ENCODE data around the gene STAT3.
"Not testable (repeated sequence)": the region's sequence is repeated elsewhere in the genome, so short reads cannot be mapped to it uniquely, and the experiment has no call there.

The STAT3 gene

GRCh38 chr17:42409523-42410318, 21.5 kb upstream of the STAT3 start:
- no peak for DNase-seq (ENCODE audit: low read depth, low spot score)

GRCh38 chr17:42408061-42408460, 19.8 kb upstream of the STAT3 start:
- DNase-seq (ENCODE audit: low read depth, low spot score): no peak

GRCh38 chr17:42407289-42407836, 19.1 kb upstream of the STAT3 start:
- DNase-seq (ENCODE audit: low read depth, low spot score): no peak

- no peak for DNase-seq (ENCODE audit: low read depth, low spot score)
Measured at GRCh38 chr17:42406615-42407288, 18.5 kb upstream of the STAT3 start.

- DNase-seq (ENCODE audit: low read depth, low spot score): no peak
Measured at GRCh38 chr17:42405963-42406495, 17.8 kb upstream of the STAT3 start.

- no peak for DNase-seq (ENCODE audit: low read depth, low spot score)
Measured at GRCh38 chr17:42405076-42405475, 16.8 kb upstream of the STAT3 start.

GRCh38 chr17:42404326-42405055, 16.2 kb upstream of the STAT3 start:
- no peak for DNase-seq (ENCODE audit: low read depth, low spot score)

GRCh38 chr17:42403150-42403549, 14.9 kb upstream of the STAT3 start:
- DNase-seq (ENCODE audit: low read depth, low spot score): no peak

GRCh38 chr17:42402117-42402516, 13.9 kb upstream of the STAT3 start:
- DNase-seq (ENCODE audit: low read depth, low spot score): no peak

- not testable (repeated sequence) for DNase-seq (ENCODE audit: low read depth, low spot score)
Measured at GRCh38 chr17:42400844-42401375, 12.7 kb upstream of the STAT3 start.

GRCh38 chr17:42399948-42400843, 12.0 kb upstream of the STAT3 start:
- DNase-seq (ENCODE audit: low read depth, low spot score): no peak

- no peak for DNase-seq (ENCODE audit: low read depth, low spot score)
Measured at GRCh38 chr17:42399121-42399520, 10.9 kb upstream of the STAT3 start.

- not testable (repeated sequence) for DNase-seq (ENCODE audit: low read depth, low spot score)
Measured at GRCh38 chr17:42395601-42396000, 7.4 kb upstream of the STAT3 start.

GRCh38 chr17:42394838-42395237, 6.6 kb upstream of the STAT3 start:
- DNase-seq (ENCODE audit: low read depth, low spot score): no peak

GRCh38 chr17:42392692-42393415, 4.6 kb upstream of the STAT3 start:
- no peak for DNase-seq (ENCODE audit: low read depth, low spot score)

- DNase-seq (ENCODE audit: low read depth, low spot score): not testable (repeated sequence)
Measured at GRCh38 chr17:42391439-42391838, 3.2 kb upstream of the STAT3 start.

- DNase-seq (ENCODE audit: low read depth, low spot score): no peak
Measured at GRCh38 chr17:42389899-42390298, 1.7 kb upstream of the STAT3 start.

GRCh38 chr17:42389135-42389417, 834 bp upstream of the STAT3 start:
- DNase-seq (ENCODE audit: low read depth, low spot score): no peak

- DNase-seq (ENCODE audit: low read depth, low spot score): no peak
Measured at GRCh38 chr17:42387661-42388380, 421 bp downstream of the STAT3 start.
